DOHH2 (cell line): ENCODE data around the gene PLAC8.

Experiments
- H3F3A ChIP-seq: fragments of 200-600 bp; sonication (generic), shearing (Covaris generic); 2 replicates; pipeline ENCODE4 v1.6.0; 2016; ENCODE audit warnings: antibody characterized with exemption, mild to moderate bottlenecking; ENCODE audit not compliant: control insufficient read depth, insufficient read depth
- H3K27ac ChIP-seq: fragments of 200-600 bp; sonication (generic); 2 replicates; pipeline ENCODE4 v1.5.1; 2014; ENCODE audit warnings: low read depth, mild to moderate bottlenecking, low read length, moderate library complexity
- H3K27me3 ChIP-seq: fragments of 200-600 bp; sonication (generic); 2 replicates; pipeline ENCODE4 v1.6.1; 2014; ENCODE audit warnings: mild to moderate bottlenecking, low read length, mixed read lengths; ENCODE audit not compliant: control insufficient read depth
- H3K36me3 ChIP-seq: fragments of 200-600 bp; sonication (generic); 2 replicates; pipeline ENCODE4 v1.6.1; 2014; ENCODE audit warnings: mild to moderate bottlenecking, low read length, moderate library complexity, mixed read lengths; ENCODE audit not compliant: control insufficient read depth
- H3K4me1 ChIP-seq: fragments of 200-600 bp; sonication (generic); 2 replicates; pipeline ENCODE4 v1.6.1; 2014; ENCODE audit warnings: mild to moderate bottlenecking, low read length, mixed read lengths; ENCODE audit not compliant: control insufficient read depth
- H3K4me2 ChIP-seq: fragments of 200-600 bp; sonication (generic); 2 replicates; pipeline ENCODE4 v1.6.0; 2014; ENCODE audit warnings: mild to moderate bottlenecking, low read length, moderate library complexity
- H3K4me3 ChIP-seq: fragments of 200-600 bp; sonication (generic); 2 replicates; pipeline ENCODE4 v1.5.1; 2014; ENCODE audit warnings: mild to moderate bottlenecking, low read length, mixed read lengths
- H3K79me2 ChIP-seq: fragments of 200-600 bp; sonication (generic); 2 replicates; pipeline ENCODE4 v1.6.1; 2014; ENCODE audit warnings: mild to moderate bottlenecking, low read length, mixed read lengths; ENCODE audit not compliant: control insufficient read depth
- H3K9me2 ChIP-seq: fragments of 200-600 bp; sonication (generic); replicated peaks from 2 replicates; pipeline ENCODE4 v1.6.1; 2014; ENCODE audit warnings: mild to moderate bottlenecking, low read length, mixed read lengths; ENCODE audit not compliant: control insufficient read depth
- H3K9me3 ChIP-seq: fragments of 200-600 bp; sonication (generic); 2 replicates; pipeline ENCODE4 v1.6.1; 2014; ENCODE audit warnings: antibody characterized with exemption, low read length, mixed read lengths; ENCODE audit not compliant: control insufficient read depth, insufficient read depth
- H4K20me1 ChIP-seq: fragments of 200-600 bp; sonication (generic); 2 replicates; pipeline ENCODE4 v1.6.0; 2014; ENCODE audit warnings: low read depth, mild to moderate bottlenecking, antibody characterized with exemption, low read length, moderate library complexity; ENCODE audit not compliant: control insufficient read depth, insufficient read depth
- CTCF ChIP-seq: fragments of 200-600 bp; sonication (generic); IDR thresholded peaks from one replicate; pipeline ENCODE4 v1.5.1; 2014; ENCODE audit warnings: antibody characterized with exemption, mild to moderate bottlenecking, low read depth, low read length; ENCODE audit not compliant: poor library complexity, severe bottlenecking
- EZH2phosphoT487 ChIP-seq: fragments of 200-600 bp; sonication (generic); IDR thresholded peaks from 2 replicates; pipeline ENCODE4 v1.6.1; 2017; ENCODE audit warnings: borderline replicate concordance, mild to moderate bottlenecking, antibody characterized with exemption, low read length, moderate library complexity, mixed read lengths

The PLAC8 gene

GRCh38 chr4:83124111-83124780, 9.7 kb upstream of the PLAC8 start:
- H4K20me1 ChIP-seq, result no peaks in the 10 kb centered on the region
- H3K9me2 ChIP-seq, result no peaks in the 10 kb centered on the region
- no peaks in the 10 kb centered on the region for H3F3A ChIP-seq
- H3K9me3 ChIP-seq, result no peaks in the 10 kb centered on the region
- no peak for TF ChIP-seq EZH2phosphoT487
- TF ChIP-seq CTCF, result no peak
- H3K4me2 ChIP-seq, result no peak overlapping the region
- H3K79me2 ChIP-seq, result no peaks in the 10 kb centered on the region
- H3K36me3 ChIP-seq, result no peaks in the 10 kb centered on the region
- H3K27ac ChIP-seq, result no peak overlapping the region
- peaks cover 8% of the 10 kb centered on the region for H3K4me1 ChIP-seq
- H3K27me3 ChIP-seq, result no peaks in the 10 kb centered on the region
- no peak overlapping the region for H3K4me3 ChIP-seq

GRCh38 chr4:83121246-83121645, 6.7 kb upstream of the PLAC8 start:
- Histone ChIP-seq H4K20me1 (no peaks in the 10 kb centered on the region), H3K4me1 (peaks cover 3% of the 10 kb centered on the region), H3K4me2 (no peak overlapping the region), H3K36me3 (no peaks in the 10 kb centered on the region), H3K27ac (no peak overlapping the region), H3K4me3 (no peak overlapping the region), H3F3A (no peaks in the 10 kb centered on the region), H3K9me3 (no peaks in the 10 kb centered on the region), H3K27me3 (no peaks in the 10 kb centered on the region), H3K9me2 (no peaks in the 10 kb centered on the region), H3K79me2 (no peaks in the 10 kb centered on the region)
- TF ChIP-seq CTCF, result no peak
- no peak for TF ChIP-seq EZH2phosphoT487

GRCh38 chr4:83118869-83119268, 4.3 kb upstream of the PLAC8 start:
- Histone ChIP-seq H4K20me1 (no peaks in the 10 kb centered on the region), H3K36me3 (no peaks in the 10 kb centered on the region), H3K9me3 (no peaks in the 10 kb centered on the region), H3K4me3 (no peak overlapping the region), H3K27me3 (no peaks in the 10 kb centered on the region), H3K4me2 (no peak overlapping the region), H3K79me2 (no peaks in the 10 kb centered on the region), H3K9me2 (no peaks in the 10 kb centered on the region), H3K4me1 (peaks cover 9% of the 10 kb centered on the region), H3K27ac (no peak overlapping the region), H3F3A (no peaks in the 10 kb centered on the region)
- TF ChIP-seq EZH2phosphoT487, result no peak
- no peak for TF ChIP-seq CTCF
